ENCODE data around the gene SAMD10.

SAMD10 gene

DNA sequence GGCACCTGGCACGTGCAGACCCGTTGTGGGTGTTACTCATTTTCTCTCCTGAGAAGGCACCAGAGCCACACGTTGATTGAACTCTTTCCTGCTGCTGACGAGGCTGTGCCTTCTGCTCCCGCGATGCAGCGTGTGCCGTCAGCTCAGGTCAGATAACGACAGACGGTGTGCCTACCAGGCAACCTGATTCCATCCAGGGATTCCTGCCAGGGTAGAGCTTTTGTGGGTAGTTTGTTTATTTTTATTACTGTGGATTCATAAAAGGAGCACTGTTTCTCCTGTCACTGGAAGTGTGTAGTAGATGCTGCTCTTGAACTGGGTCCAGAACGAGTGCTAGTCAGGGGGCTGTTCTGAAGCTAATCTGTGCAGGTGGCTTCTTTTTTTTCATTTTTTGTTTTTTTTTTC lies 22.2 kb upstream of the SAMD10 start:
- H3K27me3 ChIP-seq (replicated peaks in 2 of 5; ENCODE audit: control insufficient read depth in 4 of 5, insufficient read depth in 5 of 5, low read length in 4 of 5): no peaks in the 10 kb centered on the region
- no peaks in the 10 kb centered on the region for H3K4me1 ChIP-seq (ENCODE audit: control extremely low read depth in 1 of 4, control insufficient read depth in 4 of 4, insufficient read depth in 4 of 4, low read length in 3 of 4)
- WGBS (ENCODE audit: insufficient coverage): 99% methylated on average over 9 of the region's 11 CpGs
- H3K4me3 ChIP-seq (ENCODE audit: control insufficient read depth in 1 of 7, extremely low read depth in 1 of 7, insufficient read depth in 4 of 7, low read depth in 2 of 7, low read length in 6 of 7): no peak overlapping the region
- DNase-seq: no peak
- ChIA-PET CTCF (no interaction called here), POLR2A (no interaction called here)
- H3K27ac ChIP-seq (ENCODE audit: insufficient read depth in 1 of 2, low read depth in 1 of 2, low read length in 2 of 2, poor library complexity in 1 of 2, severe bottlenecking in 2 of 2): no peak overlapping the region
- no peaks in the 10 kb centered on the region for H3K9me3 ChIP-seq (ENCODE audit: control extremely low read depth in 1 of 5, control insufficient read depth in 4 of 5, insufficient read depth in 2 of 5, low read depth in 1 of 5, low read length in 4 of 5)
- peaks cover 5 to 76% (median 55%) of the 10 kb centered on the region in 4 experiments for H3K36me3 ChIP-seq (ENCODE audit: control insufficient read depth in 4 of 4, insufficient read depth in 4 of 4, low read length in 3 of 4)

DNA sequence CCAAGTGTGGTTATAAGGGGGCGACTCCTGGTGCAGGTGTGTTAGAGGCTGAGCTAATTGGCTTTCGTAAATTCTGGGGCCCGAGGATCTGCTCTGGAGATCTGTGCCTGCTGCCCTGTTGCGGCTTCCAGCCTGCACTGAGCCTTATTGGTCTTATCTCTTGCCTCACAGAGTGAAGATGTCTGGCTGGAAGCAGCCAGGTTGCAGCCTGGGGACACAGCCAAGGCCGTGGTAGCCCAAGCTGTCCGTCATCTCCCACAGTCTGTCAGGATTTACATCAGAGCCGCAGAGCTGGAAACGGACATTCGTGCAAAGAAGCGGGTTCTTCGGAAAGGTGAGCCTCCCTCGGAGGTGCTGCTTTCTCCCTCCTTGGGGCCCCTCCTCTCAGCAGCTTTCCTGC lies 21.5 kb upstream of the SAMD10 start:
- no peak overlapping the region for H3K27ac ChIP-seq (ENCODE audit: insufficient read depth in 1 of 2, low read depth in 1 of 2, low read length in 2 of 2, poor library complexity in 1 of 2, severe bottlenecking in 2 of 2)
- H3K4me3 ChIP-seq (ENCODE audit: control insufficient read depth in 1 of 7, extremely low read depth in 1 of 7, insufficient read depth in 4 of 7, low read depth in 2 of 7, low read length in 6 of 7): no peak overlapping the region
- CTCF ChIA-PET: no interaction called here
- no peak for DNase-seq
- WGBS (ENCODE audit: insufficient coverage): 94% methylated on average over 12 of the region's 12 CpGs
- POLR2A ChIA-PET: no interaction called here
- no peaks in the 10 kb centered on the region for H3K9me3 ChIP-seq (ENCODE audit: control extremely low read depth in 1 of 5, control insufficient read depth in 4 of 5, insufficient read depth in 2 of 5, low read depth in 1 of 5, low read length in 4 of 5)
- no peaks in the 10 kb centered on the region for H3K4me1 ChIP-seq (ENCODE audit: control extremely low read depth in 1 of 4, control insufficient read depth in 4 of 4, insufficient read depth in 4 of 4, low read length in 3 of 4)
- no peaks in the 10 kb centered on the region for H3K27me3 ChIP-seq (replicated peaks in 2 of 5; ENCODE audit: control insufficient read depth in 4 of 5, insufficient read depth in 5 of 5, low read length in 4 of 5)
- peaks cover 5 to 78% (median 58%) of the 10 kb centered on the region in 4 experiments for H3K36me3 ChIP-seq (ENCODE audit: control insufficient read depth in 4 of 4, insufficient read depth in 4 of 4, low read length in 3 of 4)

DNA sequence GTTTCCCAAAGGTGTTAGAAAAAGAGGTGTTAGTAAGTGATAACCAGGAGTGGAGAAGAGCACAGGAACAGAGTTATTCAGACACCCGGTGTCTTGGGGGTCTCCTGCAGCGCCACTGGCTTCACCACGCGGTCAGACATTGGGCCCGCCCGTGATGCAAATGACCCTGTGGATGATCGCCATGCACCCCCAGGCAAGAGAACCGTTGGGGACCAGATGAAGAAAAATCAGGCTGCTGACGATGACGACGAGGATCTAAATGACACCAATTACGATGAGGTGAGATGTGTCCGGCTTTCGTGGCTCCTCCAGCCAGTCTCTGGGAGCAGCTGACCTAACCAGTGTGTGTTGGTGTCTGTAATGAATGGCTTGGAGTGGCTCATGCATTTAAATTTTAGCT lies 3.5 kb upstream of the SAMD10 start:
- H3K36me3 ChIP-seq (ENCODE audit: control insufficient read depth in 4 of 4, insufficient read depth in 4 of 4, low read length in 3 of 4): peaks cover 8 to 45% (median 28%) of the 10 kb centered on the region in 4 experiments
- WGBS (ENCODE audit: insufficient coverage): 98% methylated on average over 12 of the region's 14 CpGs
- ChIA-PET CTCF (interaction anchor here (0.6 to 1.7 kb wide), 4 partner anchors 9 to 233 kb away, joined by 3 to 4 read pairs (median 3); no protein-coding TSS in a partner anchor), POLR2A (interaction anchor here (0.8 kb wide), 1 partner anchor 395 kb away, joined by 5 read pairs; no protein-coding TSS in a partner anchor)
- no peak overlapping the region for H3K27ac ChIP-seq (ENCODE audit: insufficient read depth in 1 of 2, low read depth in 1 of 2, low read length in 2 of 2, poor library complexity in 1 of 2, severe bottlenecking in 2 of 2)
- H3K4me3 ChIP-seq (ENCODE audit: control insufficient read depth in 1 of 7, extremely low read depth in 1 of 7, insufficient read depth in 4 of 7, low read depth in 2 of 7, low read length in 6 of 7): no peak overlapping the region
- no peaks in the 10 kb centered on the region for H3K9me3 ChIP-seq (ENCODE audit: control extremely low read depth in 1 of 5, control insufficient read depth in 4 of 5, insufficient read depth in 2 of 5, low read depth in 1 of 5, low read length in 4 of 5)
- no peak for DNase-seq
- H3K27me3 ChIP-seq (replicated peaks in 2 of 5; ENCODE audit: control insufficient read depth in 4 of 5, insufficient read depth in 5 of 5, low read length in 4 of 5): no peaks in the 10 kb centered on the region
- peaks cover 5 to 37% (median 35%) of the 10 kb centered on the region in 4 experiments for H3K4me1 ChIP-seq (ENCODE audit: control extremely low read depth in 1 of 4, control insufficient read depth in 4 of 4, insufficient read depth in 4 of 4, low read length in 3 of 4)

DNA sequence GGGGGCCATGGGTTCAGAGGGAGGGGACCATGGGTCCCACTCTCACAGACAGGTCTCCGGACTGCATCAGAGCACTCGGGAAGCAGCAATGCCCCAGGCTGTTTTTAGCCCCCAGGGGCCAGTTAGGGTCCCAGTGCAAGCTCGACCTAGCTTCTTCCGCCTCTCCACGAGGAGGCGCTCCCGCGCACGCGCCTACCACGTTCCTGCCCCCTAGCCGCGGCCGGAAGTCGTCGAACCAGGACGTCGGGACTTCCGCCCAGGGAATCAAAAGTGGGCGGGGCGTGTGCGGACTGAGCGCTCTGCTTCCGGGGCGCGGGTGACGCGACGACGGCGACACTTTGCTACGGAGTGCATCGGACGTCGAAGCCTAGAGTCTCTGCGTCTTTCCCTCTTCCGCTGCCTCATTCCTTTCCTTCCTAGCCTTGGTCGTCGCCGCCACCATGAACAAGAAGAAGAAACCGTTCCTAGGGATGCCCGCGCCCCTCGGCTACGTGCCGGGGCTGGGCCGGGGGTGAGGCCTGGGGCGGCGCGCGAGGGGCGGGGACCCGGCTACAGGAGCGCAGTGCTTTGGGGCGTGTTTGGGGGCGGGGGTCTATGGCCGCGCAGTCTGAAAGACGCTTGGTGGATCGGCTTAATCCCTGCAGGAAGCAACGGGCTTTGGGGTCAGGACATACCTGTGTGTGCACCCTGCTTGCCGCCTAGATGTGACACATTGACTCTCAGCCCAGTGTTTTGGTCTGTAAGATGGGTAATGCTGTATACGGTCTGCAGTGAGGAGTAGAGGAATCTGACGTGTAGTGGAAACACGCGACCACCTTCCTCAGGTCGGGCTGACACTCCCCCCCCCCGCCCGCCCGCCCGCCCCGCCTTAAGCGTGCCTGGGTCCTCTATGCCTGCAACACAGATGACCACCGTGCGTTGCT lies 1.6 kb upstream of the SAMD10 start, which contains the start of gene PRPF6:
PRPF6 (plus strand) TSS at position 327 of the 923 bp plus-strand sequence; CDS start at position 441, 114 bp downstream.
- WGBS (ENCODE audit: insufficient coverage): 0% methylated on average over 48 of the region's 75 CpGs
- H3K36me3 ChIP-seq (ENCODE audit: control insufficient read depth in 4 of 4, insufficient read depth in 4 of 4, low read length in 3 of 4): peaks cover 6 to 38% (median 31%) of the 10 kb centered on the region in 4 experiments
- H3K4me1 ChIP-seq (ENCODE audit: control extremely low read depth in 1 of 4, control insufficient read depth in 4 of 4, insufficient read depth in 4 of 4, low read length in 3 of 4): peaks cover 5 to 49% (median 43%) of the 10 kb centered on the region in 4 experiments

DNA sequence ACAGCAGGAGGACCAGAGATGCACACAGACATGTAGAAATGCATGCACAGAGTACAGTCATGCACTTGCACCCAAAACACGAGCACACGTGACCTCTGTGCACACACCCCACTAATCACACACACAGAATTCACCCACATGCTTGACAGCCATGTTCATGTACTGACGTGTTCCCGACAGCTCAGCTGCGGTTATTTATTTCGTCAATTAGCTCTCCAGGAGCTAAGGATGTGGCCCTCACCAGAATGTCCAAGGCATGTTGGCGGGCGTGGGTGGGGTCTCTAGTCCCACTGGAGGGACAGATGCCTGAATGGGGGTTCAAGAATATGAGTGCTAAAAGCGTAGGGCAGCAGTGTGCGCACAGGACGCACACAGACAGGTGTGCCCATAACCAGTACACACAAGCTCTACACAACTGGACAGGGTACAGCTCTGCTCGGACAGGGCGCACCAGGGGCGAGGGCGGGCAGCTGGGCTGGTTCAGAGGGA lies 919 bp upstream of the SAMD10 start:
- Histone ChIP-seq H3K4me3 (ENCODE audit: control insufficient read depth in 1 of 7, extremely low read depth in 1 of 7, insufficient read depth in 4 of 7, low read depth in 2 of 7, low read length in 6 of 7) (peak overlapping the region; percentile 58 to 99 (median 89)), H3K4me1 (ENCODE audit: control extremely low read depth in 1 of 4, control insufficient read depth in 4 of 4, insufficient read depth in 4 of 4, low read length in 3 of 4) (peaks cover 5 to 49% (median 43%) of the 10 kb centered on the region in 4 experiments), H3K27me3 (replicated peaks in 2 of 5; ENCODE audit: control insufficient read depth in 4 of 5, insufficient read depth in 5 of 5, low read length in 4 of 5) (no peaks in the 10 kb centered on the region), H3K27ac (ENCODE audit: insufficient read depth in 1 of 2, low read depth in 1 of 2, low read length in 2 of 2, poor library complexity in 1 of 2, severe bottlenecking in 2 of 2) (peak overlapping the region in 1 of 2 experiments; percentile 88), H3K36me3 (ENCODE audit: control insufficient read depth in 4 of 4, insufficient read depth in 4 of 4, low read length in 3 of 4) (peaks cover 4 to 37% (median 30%) of the 10 kb centered on the region in 4 experiments), H3K9me3 (ENCODE audit: control extremely low read depth in 1 of 5, control insufficient read depth in 4 of 5, insufficient read depth in 2 of 5, low read depth in 1 of 5, low read length in 4 of 5) (no peaks in the 10 kb centered on the region)
- ChIA-PET CTCF (interaction anchor here (0.7 to 2.3 kb wide), 25 partner anchors 9 to 244 kb away, joined by 3 to 18 read pairs (median 4); partner anchors contain the start of genes LIME1, LKAAEAR1, NPBWR2 and OPRL1), POLR2A (interaction anchor here (0.6 kb wide), 1 partner anchor 39 kb away, joined by 3 read pairs; no protein-coding TSS in a partner anchor)
- DNase-seq: no peak
- 38% methylated on average over 8 of the region's 15 CpGs for WGBS (ENCODE audit: insufficient coverage)

More for the DNA sequence above, 1.6 kb upstream of the SAMD10 start, which contains the start of gene PRPF6:
- no peaks in the 10 kb centered on the region for H3K27me3 ChIP-seq (replicated peaks in 2 of 5; ENCODE audit: control insufficient read depth in 4 of 5, insufficient read depth in 5 of 5, low read length in 4 of 5)
- peak within 1 kb of the TSS; percentile 77 to 99 (median 89) for H3K4me3 ChIP-seq (ENCODE audit: control insufficient read depth in 1 of 7, extremely low read depth in 1 of 7, insufficient read depth in 4 of 7, low read depth in 2 of 7, low read length in 6 of 7)
- DNase-seq: peak; percentile 96 to 98 (median 98)
- peak within 1 kb of the TSS in 1 of 2 experiments; percentile 88 for H3K27ac ChIP-seq (ENCODE audit: insufficient read depth in 1 of 2, low read depth in 1 of 2, low read length in 2 of 2, poor library complexity in 1 of 2, severe bottlenecking in 2 of 2)
- no peaks in the 10 kb centered on the region for H3K9me3 ChIP-seq (ENCODE audit: control extremely low read depth in 1 of 5, control insufficient read depth in 4 of 5, insufficient read depth in 2 of 5, low read depth in 1 of 5, low read length in 4 of 5)
- ChIA-PET POLR2A (interaction anchor here (0.6 kb wide), 1 partner anchor 40 kb away, joined by 3 read pairs; no protein-coding TSS in a partner anchor), CTCF (interaction anchor here (0.7 to 2.3 kb wide), 22 partner anchors 9 to 245 kb away, joined by 3 to 18 read pairs (median 4); partner anchors contain the start of genes LIME1, LKAAEAR1, NPBWR2 and OPRL1)

DNA sequence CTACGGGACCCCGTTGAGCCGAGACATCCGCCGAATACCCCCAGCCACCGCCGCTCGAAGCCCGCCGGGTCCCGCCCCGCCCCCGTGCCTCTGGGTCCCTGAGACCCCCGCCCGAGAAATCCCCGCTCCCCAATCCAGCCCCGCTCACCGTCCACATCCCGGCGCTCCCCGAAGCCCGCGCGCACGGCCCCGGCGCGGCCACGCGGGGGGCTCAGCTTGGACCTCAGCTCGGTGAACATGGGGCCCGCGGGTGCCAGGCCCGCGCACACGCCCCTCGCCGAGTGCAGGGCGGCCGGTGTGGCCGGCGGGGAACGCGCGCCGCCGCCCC lies 249 bp downstream of the SAMD10 start:
- peaks cover 5 to 50% (median 44%) of the 10 kb centered on the region in 4 experiments for H3K4me1 ChIP-seq (ENCODE audit: control extremely low read depth in 1 of 4, control insufficient read depth in 4 of 4, insufficient read depth in 4 of 4, low read length in 3 of 4)
- no peaks in the 10 kb centered on the region for H3K9me3 ChIP-seq (ENCODE audit: control extremely low read depth in 1 of 5, control insufficient read depth in 4 of 5, insufficient read depth in 2 of 5, low read depth in 1 of 5, low read length in 4 of 5)
- ChIA-PET POLR2A (interaction anchor here (0.6 to 0.8 kb wide), 3 partner anchors 59 to 949 kb away, joined by 3 read pairs; no protein-coding TSS in a partner anchor), CTCF (interaction anchor here (1.2 to 2.3 kb wide), 10 partner anchors 12 to 141 kb away, joined by 3 to 18 read pairs (median 6); partner anchors contain the start of gene UCKL1)
- H3K27me3 ChIP-seq (replicated peaks in 2 of 5; ENCODE audit: control insufficient read depth in 4 of 5, insufficient read depth in 5 of 5, low read length in 4 of 5): no peaks in the 10 kb centered on the region
- H3K4me3 ChIP-seq (ENCODE audit: control insufficient read depth in 1 of 7, extremely low read depth in 1 of 7, insufficient read depth in 4 of 7, low read depth in 2 of 7, low read length in 6 of 7): peak overlapping the region; percentile 29 to 99 (median 86)
- peak overlapping the region in 1 of 2 experiments; percentile 34 for H3K27ac ChIP-seq (ENCODE audit: insufficient read depth in 1 of 2, low read depth in 1 of 2, low read length in 2 of 2, poor library complexity in 1 of 2, severe bottlenecking in 2 of 2)
- WGBS (ENCODE audit: insufficient coverage): 0% methylated on average over 39 of the region's 47 CpGs
- peaks cover 0 to 38% (median 28%) of the 10 kb centered on the region in 4 experiments for H3K36me3 ChIP-seq (ENCODE audit: control insufficient read depth in 4 of 4, insufficient read depth in 4 of 4, low read length in 3 of 4)
- no peak for DNase-seq
